IPS-18a (cell line): ENCODE results near the gene ACVRL1.
"Not testable (repeated sequence)": the region's sequence is repeated elsewhere in the genome, so short reads cannot be mapped to it uniquely, and the experiment has no call there.

ENCODE experiments used
- H3K27ac ChIP-seq: one replicate; pipeline ENCODE4 v1.5.1; 2013; ENCODE audit warnings: low read length
- H3K27me3 ChIP-seq: one replicate; pipeline ENCODE4 v1.6.1; 2013; ENCODE audit warnings: mild to moderate bottlenecking, low read length; ENCODE audit not compliant: control insufficient read depth, insufficient read depth
- H3K36me3 ChIP-seq: one replicate; pipeline ENCODE4 v1.6.1; 2013; ENCODE audit warnings: low read depth, low read length; ENCODE audit not compliant: control insufficient read depth
- H3K4me1 ChIP-seq: one replicate; pipeline ENCODE4 v1.6.1; 2013; ENCODE audit warnings: low read depth, low read length; ENCODE audit not compliant: control insufficient read depth
- H3K4me3 ChIP-seq: one replicate; pipeline ENCODE4 v1.5.1; 2013; ENCODE audit warnings: low read length
- H3K9ac ChIP-seq: one replicate; pipeline ENCODE4 v1.6.1; 2013; ENCODE audit warnings: mild to moderate bottlenecking, low read length, moderate library complexity
- H3K9me3 ChIP-seq: one replicate; pipeline ENCODE4 v1.6.1; 2013; ENCODE audit warnings: low read depth, low read length; ENCODE audit not compliant: control insufficient read depth

The ACVRL1 gene

GRCh38 chr12:51879102-51879501, 28.2 kb upstream of the ACVRL1 start:
- no peaks in the 10 kb centered on the region for H3K27me3 ChIP-seq
- H3K36me3 ChIP-seq: no peaks in the 10 kb centered on the region
- no peaks in the 10 kb centered on the region for H3K4me1 ChIP-seq
- no peak overlapping the region for H3K4me3 ChIP-seq
- no peak overlapping the region for H3K27ac ChIP-seq
- no peaks in the 10 kb centered on the region for H3K9me3 ChIP-seq
- no peak overlapping the region for H3K9ac ChIP-seq

GRCh38 chr12:51883295-51883694, 24.0 kb upstream of the ACVRL1 start:
- Histone ChIP-seq H3K27ac (no peak overlapping the region), H3K4me1 (peaks cover 3% of the 10 kb centered on the region), H3K9me3 (no peaks in the 10 kb centered on the region), H3K27me3 (peaks cover 3% of the 10 kb centered on the region), H3K36me3 (no peaks in the 10 kb centered on the region), H3K4me3 (no peak overlapping the region), H3K9ac (no peak overlapping the region)

GRCh38 chr12:51883998-51884675, 23.2 kb upstream of the ACVRL1 start:
- peaks cover 6% of the 10 kb centered on the region for H3K27me3 ChIP-seq
- peaks cover 3% of the 10 kb centered on the region for H3K4me1 ChIP-seq
- H3K36me3 ChIP-seq: no peaks in the 10 kb centered on the region
- H3K9me3 ChIP-seq: no peaks in the 10 kb centered on the region
- no peak overlapping the region for H3K4me3 ChIP-seq
- H3K9ac ChIP-seq: no peak overlapping the region
- H3K27ac ChIP-seq: no peak overlapping the region

GRCh38 chr12:51884676-51885229, 22.6 kb upstream of the ACVRL1 start:
- Histone ChIP-seq H3K4me1 (peaks cover 8% of the 10 kb centered on the region), H3K27ac (no peak overlapping the region), H3K9me3 (no peaks in the 10 kb centered on the region), H3K36me3 (no peaks in the 10 kb centered on the region), H3K4me3 (no peak overlapping the region), H3K9ac (no peak overlapping the region), H3K27me3 (peaks cover 6% of the 10 kb centered on the region)

- not testable (repeated sequence) for H3K9me3 ChIP-seq, H3K27ac ChIP-seq, H3K4me3 ChIP-seq, H3K4me1 ChIP-seq, H3K36me3 ChIP-seq, H3K9ac ChIP-seq, H3K27me3 ChIP-seq
Measured at GRCh38 chr12:51885294-51886020, 21.8 kb upstream of the ACVRL1 start.

GRCh38 chr12:51886021-51886710, 21.1 kb upstream of the ACVRL1 start:
- Histone ChIP-seq H3K27me3 (peaks cover 6% of the 10 kb centered on the region), H3K27ac (no peak overlapping the region), H3K4me1 (peaks cover 8% of the 10 kb centered on the region), H3K9ac (no peak overlapping the region), H3K36me3 (no peaks in the 10 kb centered on the region), H3K4me3 (no peak overlapping the region), H3K9me3 (no peaks in the 10 kb centered on the region)

- Histone ChIP-seq H3K9ac (no peak within 1 kb of the TSS), H3K27ac (no peak within 1 kb of the TSS), H3K36me3 (no peaks in the 10 kb centered on the region), H3K27me3 (peaks cover 6% of the 10 kb centered on the region), H3K9me3 (no peaks in the 10 kb centered on the region), H3K4me1 (peaks cover 8% of the 10 kb centered on the region), H3K4me3 (peak within 1 kb of the TSS; percentile 51)
Measured at GRCh38 chr12:51887476-51888315, 19.6 kb upstream of the ACVRL1 start, which contains the start of gene ANKRD33. Gene ANKRD33, plus strand, starts transcription at chr12:51888103. Its CDS starts 84 bp downstream, at chr12:51888187.

- no peak overlapping the region for H3K9ac ChIP-seq
- peaks cover 6% of the 10 kb centered on the region for H3K27me3 ChIP-seq
- no peaks in the 10 kb centered on the region for H3K9me3 ChIP-seq
- peaks cover 8% of the 10 kb centered on the region for H3K4me1 ChIP-seq
- peak overlapping the region; percentile 51 for H3K4me3 ChIP-seq
- no peaks in the 10 kb centered on the region for H3K36me3 ChIP-seq
- no peak overlapping the region for H3K27ac ChIP-seq
Measured at GRCh38 chr12:51888316-51889215, 18.7 kb upstream of the ACVRL1 start.

- peaks cover 8% of the 10 kb centered on the region for H3K4me1 ChIP-seq
- no peak overlapping the region for H3K27ac ChIP-seq
- H3K36me3 ChIP-seq: no peaks in the 10 kb centered on the region
- no peaks in the 10 kb centered on the region for H3K9me3 ChIP-seq
- no peak overlapping the region for H3K9ac ChIP-seq
- H3K27me3 ChIP-seq: peaks cover 6% of the 10 kb centered on the region
- H3K4me3 ChIP-seq: no peak overlapping the region
Measured at GRCh38 chr12:51889216-51890132, 17.8 kb upstream of the ACVRL1 start.

GRCh38 chr12:51890133-51890464, 17.2 kb upstream of the ACVRL1 start:
- Histone ChIP-seq H3K4me1 (peaks cover 8% of the 10 kb centered on the region), H3K27me3 (peaks cover 6% of the 10 kb centered on the region), H3K27ac (no peak overlapping the region), H3K4me3 (no peak overlapping the region), H3K9ac (no peak overlapping the region), H3K9me3 (no peaks in the 10 kb centered on the region), H3K36me3 (no peaks in the 10 kb centered on the region)
